ENCODE measurements around the gene ZNF827.

Gene ZNF827

GRCh38 chr4:145760961-145761929 is 177.4 kb downstream of the ZNF827 start:
- DNase-seq (ENCODE audit: low spot score): peak; percentile 50

- DNase-seq (ENCODE audit: low spot score): no peak
These were observed 178.4 kb downstream of the ZNF827 start for GRCh38 chr4:145760176-145760575.

- DNase-seq (ENCODE audit: low spot score): no peak
These were observed 181.4 kb downstream of the ZNF827 start for GRCh38 chr4:145757188-145757587.

- DNase-seq (ENCODE audit: low spot score): no peak
These were observed 182.4 kb downstream of the ZNF827 start for GRCh38 chr4:145756244-145756643.

- DNase-seq (ENCODE audit: low spot score): no peak
These were observed 182.8 kb downstream of the ZNF827 start for GRCh38 chr4:145755802-145756201.

GRCh38 chr4:145743641-145744040 is 195.0 kb downstream of the ZNF827 start:
- no peak for DNase-seq (ENCODE audit: low spot score)

GRCh38 chr4:145740806-145741205 is 197.8 kb downstream of the ZNF827 start:
- no peak for DNase-seq (ENCODE audit: low spot score)

- no peak for DNase-seq (ENCODE audit: low spot score)
These were observed 198.8 kb downstream of the ZNF827 start for GRCh38 chr4:145739845-145740244.

- no peak for DNase-seq (ENCODE audit: low spot score)
These were observed 202.3 kb downstream of the ZNF827 start for GRCh38 chr4:145736241-145736831.

GRCh38 chr4:145735827-145736226 is 202.8 kb downstream of the ZNF827 start:
- no peak for DNase-seq (ENCODE audit: low spot score)

- no peak for DNase-seq (ENCODE audit: low spot score)
These were observed 203.3 kb downstream of the ZNF827 start for GRCh38 chr4:145735347-145735675.

GRCh38 chr4:145734576-145735346 is 203.9 kb downstream of the ZNF827 start:
- DNase-seq (ENCODE audit: low spot score): no peak

- no peak for DNase-seq (ENCODE audit: low spot score)
These were observed 204.6 kb downstream of the ZNF827 start for GRCh38 chr4:145734031-145734430.

GRCh38 chr4:145732895-145733880 is 205.4 kb downstream of the ZNF827 start:
- DNase-seq (ENCODE audit: low spot score): peak; percentile 97

GRCh38 chr4:145732001-145732815 is 206.4 kb downstream of the ZNF827 start:
- DNase-seq (ENCODE audit: low spot score): no peak

GRCh38 chr4:145731028-145731427 is 207.6 kb downstream of the ZNF827 start:
- DNase-seq (ENCODE audit: low spot score): no peak

GRCh38 chr4:145730026-145730425 is 208.6 kb downstream of the ZNF827 start:
- no peak for DNase-seq (ENCODE audit: low spot score)

GRCh38 chr4:145723336-145723735 is 215.3 kb downstream of the ZNF827 start:
- DNase-seq (ENCODE audit: low spot score): no peak

GRCh38 chr4:145722561-145722960 is 216.1 kb downstream of the ZNF827 start:
- DNase-seq (ENCODE audit: low spot score): no peak

GRCh38 chr4:145720656-145721055 is 218.0 kb downstream of the ZNF827 start:
- DNase-seq (ENCODE audit: low spot score): no peak

Measured in Ammon's horn (tissue), 1 donor.